Fibroblast of lung (primary cell): ENCODE measurements around the gene FHIT. TPM values are rescaled to one million over a fixed set of nuclear protein-coding genes. Genes with fewer than 3 reads are reported as not detected.

ENCODE experiments used
- DNase-seq, 2 donors: peaks; one replicate each; pipeline versions ENCODE4 v3.0.0 to v3.0.0-alpha.2; 2010; ENCODE audit warnings: low read depth in 2 of 2
- H2AFZ ChIP-seq: 2 replicates; pipeline ENCODE4 v1.5.1; 2012; ENCODE audit warnings: low read length, control low read depth, inconsistent platforms
- H3K27ac ChIP-seq: 2 replicates; pipeline ENCODE4 v1.5.1; 2011; ENCODE audit warnings: low read length, control low read depth; ENCODE audit not compliant: insufficient read depth
- H3K27me3 ChIP-seq: 2 replicates; pipeline ENCODE4 v1.5.1; 2011; ENCODE audit warnings: mild to moderate bottlenecking, low read length; ENCODE audit not compliant: control insufficient read depth, insufficient read depth
- H3K36me3 ChIP-seq: 2 replicates; pipeline ENCODE4 v1.5.1; 2011; ENCODE audit warnings: low read length; ENCODE audit not compliant: control insufficient read depth, insufficient read depth
- H3K4me1 ChIP-seq: 2 replicates; pipeline ENCODE4 v1.5.1; 2011; ENCODE audit warnings: low read length; ENCODE audit not compliant: control insufficient read depth, insufficient read depth; ENCODE audit errors: extremely low read depth
- H3K4me2 ChIP-seq: 2 replicates; pipeline ENCODE4 v1.5.1; 2011; ENCODE audit warnings: low read length, control low read depth; ENCODE audit not compliant: insufficient read depth; ENCODE audit errors: extremely low read depth
- H3K4me3 ChIP-seq, 4 experiments: fragments of 200-600 bp in 1 of 4; sonication (generic) in 1 of 4; replicated peaks in 1 of 4; 2 replicates each; pipeline ENCODE4 v1.5.1; 2011 to 2016; ENCODE audit warnings: low read length in 4 of 4, low read depth in 3 of 4, mild to moderate bottlenecking in 3 of 4, control low read depth in 2 of 4, inconsistent platforms in 1 of 4, mixed read lengths in 1 of 4; ENCODE audit not compliant: insufficient read depth in 1 of 4; ENCODE audit errors: control extremely low read depth in 1 of 4
- H3K79me2 ChIP-seq: 2 replicates; pipeline ENCODE4 v1.5.1; 2012; ENCODE audit warnings: mild to moderate bottlenecking, low read length, inconsistent platforms; ENCODE audit not compliant: control insufficient read depth, insufficient read depth
- H3K9ac ChIP-seq: 2 replicates; pipeline ENCODE4 v1.5.1; 2011; ENCODE audit warnings: mild to moderate bottlenecking, low read length, control low read depth; ENCODE audit not compliant: insufficient read depth
- H3K9me3 ChIP-seq: 2 replicates; pipeline ENCODE4 v1.5.1; 2012; ENCODE audit warnings: low read depth, low read length; ENCODE audit not compliant: control insufficient read depth, insufficient read depth
- H4K20me1 ChIP-seq: 2 replicates; pipeline ENCODE4 v1.5.1; 2011; ENCODE audit warnings: low read length; ENCODE audit not compliant: control insufficient read depth, insufficient read depth; ENCODE audit errors: extremely low read depth
- EZH2 ChIP-seq: IDR thresholded peaks from 2 replicates; pipeline ENCODE4 v1.5.1; 2012; ENCODE audit warnings: low read length, control low read depth, mild to moderate bottlenecking; ENCODE audit errors: missing control alignments
- polyA plus RNA-seq, 2 donors: library from polyadenylated mRNA; depleted of rRNA in 1 of 2; stranded (reverse) in 1 of 2; unstranded in 1 of 2; fragments of >200 nt; gene quantifications; 2 replicates each; pipeline ENCODE4 v1.2.1, GENCODE V29; 2011 to 2012; ENCODE audit warnings: missing spikeins in 1 of 2
- total RNA-seq: library from RNA; depleted of rRNA; stranded (reverse); fragments of >200 nt; gene quantifications from 2 replicates; pipeline ENCODE4 v1.2.1, GENCODE V29; 2014
- TF ChIP-seq, protein P1 (sequence below), 2 donors: IDR thresholded peaks in 1 of 2; conservative IDR thresholded peaks in 1 of 2; 1 replicate in 1 of 2; 2 replicates in 1 of 2; pipeline ENCODE4 v1.5.1; 2011 to 2012; ENCODE audit warnings: low read length in 2 of 2, control low read depth in 1 of 2, inconsistent platforms in 1 of 2, low read depth in 1 of 2, mild to moderate bottlenecking in 1 of 2

The FHIT gene
- total and polyA plus RNA-seq, 2 donors (not counting 1 experiment from before 2014, with no cell fraction given), result 0.79 to 2.1 TPM

DNA sequence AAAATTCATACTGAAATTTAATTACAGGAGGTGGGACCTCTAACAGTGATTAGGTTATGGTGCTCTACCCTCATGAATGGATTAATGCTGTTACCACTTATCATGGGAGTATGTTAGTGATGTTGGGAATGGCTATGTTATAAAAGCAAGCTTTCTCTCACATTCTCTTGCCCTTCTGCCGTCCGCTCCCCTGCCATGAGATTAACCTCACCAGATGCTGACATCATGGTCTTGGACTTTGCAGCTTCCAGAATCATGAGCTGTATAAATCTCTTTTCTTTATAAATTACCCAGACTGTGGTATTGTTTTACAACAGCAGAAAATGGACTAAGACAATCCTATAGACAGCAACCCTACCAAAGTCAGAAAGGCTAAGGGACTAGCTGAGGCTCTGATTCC, 884.8 kb downstream of the FHIT start:
- no peak overlapping the region for H3K27ac ChIP-seq
- no peaks in the 10 kb centered on the region for H3K27me3 ChIP-seq
- no peaks in the 10 kb centered on the region for H4K20me1 ChIP-seq
- no peak overlapping the region for H3K4me2 ChIP-seq
- no peaks in the 10 kb centered on the region for H3K9me3 ChIP-seq
- TF ChIP-seq EZH2, result no peak
- TF ChIP-seq, protein P1, sequence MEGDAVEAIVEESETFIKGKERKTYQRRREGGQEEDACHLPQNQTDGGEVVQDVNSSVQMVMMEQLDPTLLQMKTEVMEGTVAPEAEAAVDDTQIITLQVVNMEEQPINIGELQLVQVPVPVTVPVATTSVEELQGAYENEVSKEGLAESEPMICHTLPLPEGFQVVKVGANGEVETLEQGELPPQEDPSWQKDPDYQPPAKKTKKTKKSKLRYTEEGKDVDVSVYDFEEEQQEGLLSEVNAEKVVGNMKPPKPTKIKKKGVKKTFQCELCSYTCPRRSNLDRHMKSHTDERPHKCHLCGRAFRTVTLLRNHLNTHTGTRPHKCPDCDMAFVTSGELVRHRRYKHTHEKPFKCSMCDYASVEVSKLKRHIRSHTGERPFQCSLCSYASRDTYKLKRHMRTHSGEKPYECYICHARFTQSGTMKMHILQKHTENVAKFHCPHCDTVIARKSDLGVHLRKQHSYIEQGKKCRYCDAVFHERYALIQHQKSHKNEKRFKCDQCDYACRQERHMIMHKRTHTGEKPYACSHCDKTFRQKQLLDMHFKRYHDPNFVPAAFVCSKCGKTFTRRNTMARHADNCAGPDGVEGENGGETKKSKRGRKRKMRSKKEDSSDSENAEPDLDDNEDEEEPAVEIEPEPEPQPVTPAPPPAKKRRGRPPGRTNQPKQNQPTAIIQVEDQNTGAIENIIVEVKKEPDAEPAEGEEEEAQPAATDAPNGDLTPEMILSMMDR (conservative IDR thresholded peaks at IDR 0.05 in 1 of 2, IDR thresholded peaks at IDR 0.05 in 1 of 2; ENCODE audit: low read depth in 1 of 2, low read length in 2 of 2), result no peak
- H3K79me2 ChIP-seq, result no peaks in the 10 kb centered on the region
- H3K4me3 ChIP-seq, result no peak overlapping the region
- no peak overlapping the region for H3K9ac ChIP-seq
- peaks cover 5% of the 10 kb centered on the region for H3K4me1 ChIP-seq
- DNase-seq, result peak in 1 of 2 donors; percentile 57
- H2AFZ ChIP-seq, result no peak overlapping the region
- H3K36me3 ChIP-seq, result no peaks in the 10 kb centered on the region

DNA sequence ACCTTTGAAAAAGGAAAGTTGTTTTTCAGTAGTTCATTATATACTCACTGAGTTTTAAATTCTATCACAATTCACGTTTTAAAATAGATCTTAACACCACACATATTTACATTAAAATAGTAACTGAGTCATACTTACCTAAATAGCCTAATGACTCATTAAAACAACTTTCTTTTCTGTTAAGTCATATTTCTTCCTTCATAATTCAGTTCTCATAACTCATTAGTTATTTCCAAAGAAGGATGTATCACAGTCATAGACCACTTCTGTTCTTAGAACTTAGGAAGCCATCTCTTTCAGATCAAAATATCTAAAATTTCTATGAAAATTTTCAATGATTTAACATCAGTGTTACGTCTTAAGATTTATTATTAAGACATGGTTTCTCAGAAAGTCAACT, 885.9 kb downstream of the FHIT start:
- Histone ChIP-seq H3K27ac (no peak overlapping the region), H3K4me3 (no peak overlapping the region), H2AFZ (no peak overlapping the region), H3K36me3 (no peaks in the 10 kb centered on the region), H3K79me2 (no peaks in the 10 kb centered on the region), H3K27me3 (no peaks in the 10 kb centered on the region), H3K9ac (no peak overlapping the region), H4K20me1 (no peaks in the 10 kb centered on the region), H3K9me3 (no peaks in the 10 kb centered on the region), H3K4me1 (peaks cover 5% of the 10 kb centered on the region), H3K4me2 (peak overlapping the region; percentile 40)
- peak; percentile 58 to 74 for DNase-seq
- TF ChIP-seq, protein P1 (conservative IDR thresholded peaks at IDR 0.05 in 1 of 2, IDR thresholded peaks at IDR 0.05 in 1 of 2; ENCODE audit: low read depth in 1 of 2, low read length in 2 of 2), result no peak
- TF ChIP-seq EZH2, result no peak

DNA sequence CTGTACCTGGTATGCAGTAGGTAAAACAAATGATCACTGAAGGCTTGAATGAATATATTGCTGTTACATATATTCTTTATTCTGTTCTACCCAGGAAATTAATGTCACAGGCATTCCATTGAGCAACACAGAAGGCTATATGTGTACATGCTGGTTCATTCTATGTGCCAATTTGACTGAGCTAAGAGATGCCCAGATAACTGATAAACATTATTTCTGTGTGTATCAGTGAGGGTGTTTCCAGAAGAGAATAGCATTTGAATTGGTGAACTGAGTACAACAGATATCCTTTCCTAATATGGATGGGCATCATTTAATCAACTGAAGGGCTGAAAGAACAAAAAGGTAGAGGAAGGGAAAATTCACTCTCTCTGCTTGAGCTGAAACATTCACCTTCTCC, 886.8 kb downstream of the FHIT start:
- peaks cover 5% of the 10 kb centered on the region for H3K4me1 ChIP-seq
- H3K36me3 ChIP-seq, result no peaks in the 10 kb centered on the region
- H3K4me2 ChIP-seq, result peak overlapping the region; percentile 15
- no peaks in the 10 kb centered on the region for H3K9me3 ChIP-seq
- no peak overlapping the region for H2AFZ ChIP-seq
- DNase-seq, result peak in 1 of 2 donors; percentile 19
- no peak overlapping the region for H3K9ac ChIP-seq
- no peak for TF ChIP-seq EZH2
- TF ChIP-seq, protein P1 (conservative IDR thresholded peaks at IDR 0.05 in 1 of 2, IDR thresholded peaks at IDR 0.05 in 1 of 2; ENCODE audit: low read depth in 1 of 2, low read length in 2 of 2), result no peak
- no peak overlapping the region for H3K4me3 ChIP-seq
- no peak overlapping the region for H3K27ac ChIP-seq
- H3K79me2 ChIP-seq, result no peaks in the 10 kb centered on the region
- H4K20me1 ChIP-seq, result no peaks in the 10 kb centered on the region
- H3K27me3 ChIP-seq, result no peaks in the 10 kb centered on the region
